Stimulated activated CD8-positive, alpha-beta memory T cell treated with anti-CD3 and anti-CD28 coated beads, Interleukin-4, amount 100 ng/mL, for 4 hours (primary cell): ENCODE data around the gene ATP6V1G1.

ENCODE experiments used
- DNase-seq, 2 donors: peaks; one replicate each; pipeline ENCODE4 v3.0.0-alpha.2; 2020; ENCODE audit warnings: low read depth in 2 of 2, low spot score in 1 of 2

The ATP6V1G1 gene

DNA sequence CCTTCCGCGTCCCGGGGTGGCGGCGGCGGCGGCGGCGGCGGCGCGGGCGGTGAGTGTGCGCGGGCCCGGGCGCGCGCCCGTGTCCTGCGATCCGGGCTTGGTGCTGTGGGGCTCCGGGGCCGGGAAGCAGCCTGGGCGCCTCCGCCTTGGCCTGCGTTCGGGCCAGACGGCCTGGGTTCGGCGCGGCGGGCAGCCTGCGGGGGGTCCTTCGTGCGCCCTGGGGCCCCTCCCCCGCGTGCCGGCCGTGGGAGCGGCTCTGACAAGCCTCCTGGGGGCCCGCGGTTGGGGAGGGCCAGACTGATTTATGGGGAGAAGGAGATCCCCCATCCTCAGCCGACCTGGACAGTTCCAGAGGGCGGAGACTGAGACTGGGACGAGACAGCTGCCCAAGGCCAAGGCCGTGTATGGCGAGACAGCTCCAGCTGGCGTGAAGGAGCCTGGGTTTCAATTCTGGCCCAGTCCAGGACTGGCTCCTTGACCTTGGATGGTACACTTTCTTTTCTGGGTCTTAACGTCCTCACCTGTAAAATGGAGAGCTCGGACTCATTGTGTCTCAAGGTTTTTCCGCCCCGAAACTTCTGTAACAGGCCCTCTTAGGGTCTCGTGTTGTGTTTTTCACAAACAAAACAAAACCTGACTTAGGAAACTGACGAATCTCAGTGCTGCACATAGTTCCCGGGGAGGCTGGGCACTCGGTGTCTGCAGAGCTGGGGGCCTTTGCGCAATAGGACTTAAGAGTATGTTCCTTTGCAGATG lies 24.1 kb downstream of the ATP6V1G1 start:
- peak in 1 of 2 donors; percentile 11 for DNase-seq

- DNase-seq = no peak
Measured at GRCh38 chr9:114612272-114612923, 24.8 kb downstream of the ATP6V1G1 start.

GRCh38 chr9:114613087-114613486 lies 25.5 kb downstream of the ATP6V1G1 start:
- no peak for DNase-seq

GRCh38 chr9:114613919-114614318 lies 26.4 kb downstream of the ATP6V1G1 start:
- DNase-seq = no peak

GRCh38 chr9:114614373-114614772 lies 26.8 kb downstream of the ATP6V1G1 start:
- no peak for DNase-seq

GRCh38 chr9:114616684-114617520 lies 29.3 kb downstream of the ATP6V1G1 start:
- no peak for DNase-seq

GRCh38 chr9:114619191-114619761 lies 31.7 kb downstream of the ATP6V1G1 start:
- no peak for DNase-seq

- DNase-seq = no peak
Measured at GRCh38 chr9:114621561-114621960, 34.0 kb downstream of the ATP6V1G1 start.

GRCh38 chr9:114621975-114622609 lies 34.5 kb downstream of the ATP6V1G1 start:
- DNase-seq = no peak

DNA sequence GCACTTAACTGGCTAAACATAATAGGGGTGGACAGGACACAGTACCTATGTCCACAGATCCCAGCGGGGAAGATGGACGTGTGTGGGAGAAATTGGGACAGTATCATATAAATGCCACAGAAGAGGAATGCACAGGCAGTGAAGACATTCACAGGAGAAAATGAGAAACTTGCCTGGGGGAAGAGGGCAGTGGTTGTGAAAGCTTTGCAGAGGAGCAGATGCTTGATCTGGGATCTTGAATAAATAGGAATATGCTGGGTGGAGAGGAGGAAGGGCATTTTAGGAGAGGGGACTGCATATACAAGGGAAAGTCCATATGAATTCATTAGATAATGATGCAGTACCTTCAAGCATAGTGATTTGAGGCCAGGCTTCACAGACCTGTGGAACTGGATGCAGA lies 37.1 kb downstream of the ATP6V1G1 start:
- no peak for DNase-seq

GRCh38 chr9:114626415-114627020 lies 38.9 kb downstream of the ATP6V1G1 start:
- DNase-seq = no peak

DNA sequence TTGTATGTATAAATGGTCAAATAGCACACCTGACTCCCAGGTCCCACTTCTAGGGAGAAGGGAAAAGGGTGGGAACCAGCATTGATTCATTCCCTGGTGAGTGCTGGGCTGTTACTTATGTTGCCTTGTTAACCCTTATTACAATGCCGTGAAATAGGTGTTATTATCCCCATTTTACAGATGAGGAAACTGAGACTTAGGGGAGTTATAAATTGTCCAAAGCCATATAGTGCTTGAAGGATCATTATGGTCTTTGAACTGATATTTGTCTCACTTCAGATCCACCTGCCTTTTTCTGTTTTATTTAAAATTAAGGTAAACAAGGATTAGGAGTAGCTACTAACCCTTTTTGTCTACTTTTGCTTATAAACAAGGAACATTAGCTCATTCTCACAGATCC lies 40.0 kb downstream of the ATP6V1G1 start:
- no peak for DNase-seq

DNA sequence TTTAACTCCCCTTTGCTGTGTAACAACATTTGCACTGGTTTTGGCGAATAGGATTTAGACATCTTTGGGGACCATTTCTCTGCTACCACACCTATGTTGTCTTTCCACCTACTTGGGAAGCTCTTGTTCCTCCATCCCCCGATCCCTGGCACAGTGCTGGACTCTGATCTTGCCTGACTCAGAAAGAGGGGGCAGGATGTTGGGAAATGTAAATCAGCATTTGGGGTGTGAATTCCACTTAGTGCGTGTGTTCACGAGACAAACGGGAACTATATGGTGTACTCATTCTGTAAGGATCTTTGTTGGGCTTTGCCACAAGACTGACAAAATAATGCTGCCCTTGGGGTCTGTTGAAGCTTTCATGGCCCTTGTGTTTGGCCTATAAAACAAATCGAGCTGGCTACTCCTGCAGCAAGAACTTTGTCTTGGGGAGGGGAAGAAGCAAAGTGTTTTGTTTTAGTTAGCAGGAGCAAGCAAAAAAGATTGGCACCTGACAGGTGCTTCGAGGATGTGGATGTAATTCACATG lies 42.1 kb downstream of the ATP6V1G1 start:
- DNase-seq = no peak

GRCh38 chr9:114631166-114631565 lies 43.6 kb downstream of the ATP6V1G1 start:
- no peak for DNase-seq

GRCh38 chr9:114633438-114634089 lies 46.0 kb downstream of the ATP6V1G1 start:
- DNase-seq = no peak

- DNase-seq = no peak
Measured at GRCh38 chr9:114634387-114634786, 46.8 kb downstream of the ATP6V1G1 start.

GRCh38 chr9:114638404-114638803 lies 50.8 kb downstream of the ATP6V1G1 start:
- DNase-seq = no peak

GRCh38 chr9:114641967-114642366 lies 54.4 kb downstream of the ATP6V1G1 start:
- DNase-seq = no peak

DNA sequence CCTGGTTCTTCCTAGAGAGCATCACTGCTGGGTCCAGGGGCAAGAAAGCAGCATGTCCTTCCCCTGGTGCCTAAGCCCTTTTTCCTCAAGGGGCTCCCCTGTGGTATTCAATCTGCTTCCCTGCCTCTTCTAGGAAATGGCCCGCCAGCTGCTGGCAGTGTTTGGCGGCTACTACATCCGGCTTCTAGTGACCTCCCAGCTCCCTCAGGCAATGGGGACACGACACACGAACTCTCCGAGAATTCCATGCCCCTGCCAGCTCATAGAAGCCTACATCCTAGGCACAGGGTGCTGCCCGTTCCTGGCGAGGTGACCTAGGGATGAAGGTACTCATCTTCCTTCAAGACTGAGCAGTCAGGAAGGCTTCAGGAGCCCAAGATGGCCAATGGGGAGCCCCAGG lies 55.4 kb downstream of the ATP6V1G1 start:
- no peak for DNase-seq

DNA sequence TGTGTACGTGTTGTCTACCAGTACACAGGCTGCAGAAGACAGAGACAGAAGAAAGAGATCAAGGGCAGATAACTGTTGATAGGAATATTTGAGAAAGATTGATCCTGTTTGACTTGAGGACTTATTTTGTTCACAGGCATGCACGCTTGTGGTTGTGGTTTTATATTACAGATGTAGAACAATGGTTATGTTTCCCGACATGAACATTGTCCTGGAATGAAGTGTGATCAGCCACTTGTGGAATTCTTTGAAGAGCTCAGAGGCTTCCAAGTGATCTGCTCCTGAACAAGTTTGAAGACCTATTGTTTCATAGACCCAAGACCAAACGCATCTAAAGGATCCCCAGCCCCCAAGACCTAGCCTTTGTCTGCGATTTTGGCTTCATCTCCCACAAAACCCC lies 56.3 kb downstream of the ATP6V1G1 start:
- no peak for DNase-seq
